Measurements from ENCODE around the gene MAP3K6. TPM values are rescaled to one million over a fixed set of nuclear protein-coding genes. Genes with fewer than 3 reads are reported as not detected.

MAP3K6 gene
- polyA plus RNA-seq, 1 experiment = 7.6 TPM

GRCh38 chr1:27318136-27318535 is 48.6 kb downstream of the MAP3K6 start:
- no peak overlapping the region for H3K27ac ChIP-seq (ENCODE audit: low read depth, low read length)
- no peaks in the 10 kb centered on the region; the same call in 1 of the 2 replicates for H3K9me3 ChIP-seq (ENCODE audit: control insufficient read depth, insufficient read depth, low read length)
- no peaks in the 10 kb centered on the region for H3K27me3 ChIP-seq (ENCODE audit: control insufficient read depth, insufficient read depth, low read length)
- no peak overlapping the region for H3K4me3 ChIP-seq (ENCODE audit: low read depth, low read length)
- DNase-seq (ENCODE audit: low read depth, low spot score) = no peak
- CTCF ChIA-PET = interaction anchor here (1.2 to 1.9 kb wide), 3 partner anchors 14 to 77 kb away, joined by 3 to 6 read pairs (median 6); no protein-coding TSS in a partner anchor
- POLR2A ChIA-PET = interaction anchor here (1.2 kb wide), 1 partner anchor 19 kb away, joined by 3 read pairs; no protein-coding TSS in a partner anchor
- TF ChIP-seq, protein P1, sequence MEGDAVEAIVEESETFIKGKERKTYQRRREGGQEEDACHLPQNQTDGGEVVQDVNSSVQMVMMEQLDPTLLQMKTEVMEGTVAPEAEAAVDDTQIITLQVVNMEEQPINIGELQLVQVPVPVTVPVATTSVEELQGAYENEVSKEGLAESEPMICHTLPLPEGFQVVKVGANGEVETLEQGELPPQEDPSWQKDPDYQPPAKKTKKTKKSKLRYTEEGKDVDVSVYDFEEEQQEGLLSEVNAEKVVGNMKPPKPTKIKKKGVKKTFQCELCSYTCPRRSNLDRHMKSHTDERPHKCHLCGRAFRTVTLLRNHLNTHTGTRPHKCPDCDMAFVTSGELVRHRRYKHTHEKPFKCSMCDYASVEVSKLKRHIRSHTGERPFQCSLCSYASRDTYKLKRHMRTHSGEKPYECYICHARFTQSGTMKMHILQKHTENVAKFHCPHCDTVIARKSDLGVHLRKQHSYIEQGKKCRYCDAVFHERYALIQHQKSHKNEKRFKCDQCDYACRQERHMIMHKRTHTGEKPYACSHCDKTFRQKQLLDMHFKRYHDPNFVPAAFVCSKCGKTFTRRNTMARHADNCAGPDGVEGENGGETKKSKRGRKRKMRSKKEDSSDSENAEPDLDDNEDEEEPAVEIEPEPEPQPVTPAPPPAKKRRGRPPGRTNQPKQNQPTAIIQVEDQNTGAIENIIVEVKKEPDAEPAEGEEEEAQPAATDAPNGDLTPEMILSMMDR (IDR thresholded peaks at IDR 0.05; ENCODE audit: low read depth, low read length) = no peak

DNA sequence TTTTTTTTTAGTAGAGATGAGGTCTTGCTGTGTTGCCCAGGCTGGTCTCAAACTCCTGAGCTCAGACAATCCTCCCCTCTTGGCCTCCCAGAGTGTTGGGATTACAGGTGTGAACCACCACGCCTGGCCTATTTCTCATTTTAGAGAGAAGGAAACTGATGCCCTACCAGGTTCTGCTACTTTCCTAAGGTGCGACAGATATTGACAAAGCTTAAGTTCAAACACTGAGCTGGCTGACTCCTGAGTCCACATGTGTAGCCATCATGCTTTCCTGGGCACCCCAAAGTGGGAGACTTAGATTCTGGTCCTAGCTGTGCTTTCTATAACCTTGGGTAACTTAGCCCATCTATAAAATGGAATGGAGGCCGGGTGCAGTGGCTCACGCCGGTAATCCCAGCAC is 49.9 kb downstream of the MAP3K6 start:
- H3K27me3 ChIP-seq (ENCODE audit: control insufficient read depth, insufficient read depth, low read length) = no peaks in the 10 kb centered on the region
- ChIA-PET POLR2A (interaction anchor here (0.6 to 1.2 kb wide), 3 partner anchors 17 to 291 kb away, joined by 3 to 7 read pairs (median 6); no protein-coding TSS in a partner anchor), CTCF (interaction anchor here (0.6 to 1.0 kb wide), 4 partner anchors 13 to 1147 kb away, joined by 3 to 6 read pairs (median 4); no protein-coding TSS in a partner anchor)
- no peak overlapping the region for H3K4me3 ChIP-seq (ENCODE audit: low read depth, low read length)
- H3K27ac ChIP-seq (ENCODE audit: low read depth, low read length) = no peak overlapping the region
- TF ChIP-seq, protein P1 (IDR thresholded peaks at IDR 0.05; ENCODE audit: low read depth, low read length) = no peak
- DNase-seq (ENCODE audit: low read depth, low spot score) = no peak
- H3K9me3 ChIP-seq (ENCODE audit: control insufficient read depth, insufficient read depth, low read length) = no peaks in the 10 kb centered on the region

- TF ChIP-seq, protein P1 (IDR thresholded peaks at IDR 0.05; ENCODE audit: low read depth, low read length) = no peak
- Histone ChIP-seq H3K9me3 (ENCODE audit: control insufficient read depth, insufficient read depth, low read length) (no peaks in the 10 kb centered on the region), H3K27ac (ENCODE audit: low read depth, low read length) (no peak overlapping the region), H3K27me3 (ENCODE audit: control insufficient read depth, insufficient read depth, low read length) (no peaks in the 10 kb centered on the region), H3K4me3 (ENCODE audit: low read depth, low read length) (no peak overlapping the region)
- ChIA-PET CTCF (interaction anchor here (0.7 kb wide), 1 partner anchor 17 kb away, joined by 3 read pairs; no protein-coding TSS in a partner anchor), POLR2A (interaction anchor here (3.2 kb wide), 1 partner anchor 15 kb away, joined by 15 read pairs; no protein-coding TSS in a partner anchor)
- DNase-seq (ENCODE audit: low read depth, low spot score) = no peak
These were observed 52.0 kb downstream of the MAP3K6 start for GRCh38 chr1:27314737-27315136.

- Histone ChIP-seq H3K27me3 (ENCODE audit: control insufficient read depth, insufficient read depth, low read length) (no peaks in the 10 kb centered on the region), H3K27ac (ENCODE audit: low read depth, low read length) (no peak overlapping the region), H3K4me3 (ENCODE audit: low read depth, low read length) (no peak overlapping the region), H3K9me3 (ENCODE audit: control insufficient read depth, insufficient read depth, low read length) (no peaks in the 10 kb centered on the region)
- ChIA-PET CTCF (interaction anchor here (1.0 to 1.6 kb wide), 3 partner anchors 13 to 19 kb away, joined by 3 to 7 read pairs (median 4); no protein-coding TSS in a partner anchor), POLR2A (interaction anchor here (3.2 kb wide), 1 partner anchor 14 kb away, joined by 15 read pairs; no protein-coding TSS in a partner anchor)
- TF ChIP-seq, protein P1 (IDR thresholded peaks at IDR 0.05; ENCODE audit: low read depth, low read length) = no peak
- no peak for DNase-seq (ENCODE audit: low read depth, low spot score)
These were observed 52.6 kb downstream of the MAP3K6 start for GRCh38 chr1:27314169-27314568.

- Histone ChIP-seq H3K4me3 (ENCODE audit: low read depth, low read length) (no peak overlapping the region), H3K27me3 (ENCODE audit: control insufficient read depth, insufficient read depth, low read length) (no peaks in the 10 kb centered on the region), H3K27ac (ENCODE audit: low read depth, low read length) (no peak overlapping the region), H3K9me3 (ENCODE audit: control insufficient read depth, insufficient read depth, low read length) (no peaks in the 10 kb centered on the region)
- no peak for DNase-seq (ENCODE audit: low read depth, low spot score)
- POLR2A ChIA-PET = interaction anchor here (1.5 kb wide), 1 partner anchor 9 kb away, joined by 3 read pairs; no protein-coding TSS in a partner anchor
- CTCF ChIA-PET = interaction anchor here (0.6 to 4.4 kb wide), 4 partner anchors 11 to 300 kb away, joined by 3 to 21 read pairs (median 6); no protein-coding TSS in a partner anchor
- TF ChIP-seq, protein P1 (IDR thresholded peaks at IDR 0.05; ENCODE audit: low read depth, low read length) = no peak
These were observed 58.7 kb downstream of the MAP3K6 start for GRCh38 chr1:27307874-27308598.
